Fibroblast of skin of right biceps (primary cell): ENCODE data around the gene APOD.

Experiments
- DNase-seq: peaks from one replicate; pipeline ENCODE4 v3.0.0-alpha.2; 2013

APOD gene

DNA sequence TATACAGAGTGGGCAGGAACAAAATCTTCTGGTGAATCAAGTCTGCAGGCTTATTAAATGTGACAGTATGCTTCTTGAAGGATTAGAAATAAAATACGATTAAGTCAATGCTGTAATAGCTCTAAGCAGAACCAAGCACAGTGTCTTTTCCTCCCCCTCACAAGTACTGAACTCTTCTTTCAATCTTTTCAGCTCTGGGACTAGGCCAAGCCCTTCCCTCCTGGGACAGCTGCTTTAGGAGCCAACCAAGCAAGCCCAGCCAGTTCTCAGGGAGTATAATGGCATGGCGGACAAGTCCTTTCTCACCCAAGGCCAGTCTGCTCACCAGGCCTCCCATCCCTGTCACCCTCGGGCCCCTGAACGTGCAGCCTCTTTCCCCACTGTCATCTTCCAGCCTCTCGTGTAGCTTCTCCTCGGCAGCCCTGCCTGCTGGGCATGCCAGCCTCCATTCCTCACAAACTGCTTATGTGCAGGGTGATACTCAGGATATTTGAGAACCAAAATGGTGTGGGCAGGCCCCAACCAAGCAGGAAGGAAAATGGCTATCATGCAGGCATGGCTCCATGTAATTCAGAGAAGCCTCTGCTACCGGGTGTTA lies 32.3 kb downstream of the APOD start:
- no peak for DNase-seq

DNA sequence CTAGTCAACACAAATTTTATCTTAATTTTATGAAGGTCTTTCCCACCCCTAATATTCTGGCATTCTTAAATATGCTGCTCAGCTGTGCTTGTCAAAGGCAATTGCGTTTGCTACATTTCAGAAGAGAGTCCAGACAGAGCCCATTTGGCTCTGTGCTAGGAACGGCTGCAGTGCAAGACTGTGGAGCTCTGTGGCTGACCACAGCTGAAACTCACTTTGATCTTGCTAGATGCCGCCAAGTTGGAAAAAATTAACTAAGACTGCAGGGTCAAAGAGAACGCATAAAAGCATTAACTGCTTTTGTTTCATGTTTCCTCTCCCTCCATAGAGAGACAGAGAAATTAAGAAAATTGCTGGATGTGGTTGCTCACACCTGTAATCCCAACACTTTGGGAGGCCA lies 33.0 kb downstream of the APOD start:
- DNase-seq, result no peak

DNA sequence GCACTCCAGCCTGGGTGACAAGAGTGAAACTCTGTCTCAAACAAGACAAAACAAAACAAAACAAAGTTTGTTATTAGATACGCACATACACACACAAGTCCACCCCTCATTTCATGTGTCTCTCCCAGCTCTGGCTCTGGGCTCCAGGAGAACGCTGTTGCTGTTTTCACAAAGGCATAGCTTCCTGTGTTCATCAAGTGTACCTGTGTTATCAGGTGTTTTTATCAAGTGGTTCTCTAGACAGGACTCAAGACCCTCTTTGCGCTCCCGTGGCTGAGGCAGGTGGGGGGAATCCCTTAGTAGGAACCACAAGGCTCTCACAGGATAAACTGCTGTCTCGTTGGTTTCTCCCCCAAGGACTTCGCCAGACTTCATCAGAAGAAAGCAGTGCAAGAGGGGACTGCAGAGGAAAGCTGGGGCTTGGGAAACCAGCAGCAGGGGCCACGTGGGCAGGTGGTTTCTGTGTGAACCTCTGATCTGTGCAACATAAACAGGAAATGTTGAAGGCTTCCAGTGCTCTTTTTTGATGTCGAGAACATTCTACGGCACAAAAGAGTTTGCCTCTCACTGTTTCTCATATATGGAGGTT lies 33.7 kb downstream of the APOD start:
- no peak for DNase-seq

DNA sequence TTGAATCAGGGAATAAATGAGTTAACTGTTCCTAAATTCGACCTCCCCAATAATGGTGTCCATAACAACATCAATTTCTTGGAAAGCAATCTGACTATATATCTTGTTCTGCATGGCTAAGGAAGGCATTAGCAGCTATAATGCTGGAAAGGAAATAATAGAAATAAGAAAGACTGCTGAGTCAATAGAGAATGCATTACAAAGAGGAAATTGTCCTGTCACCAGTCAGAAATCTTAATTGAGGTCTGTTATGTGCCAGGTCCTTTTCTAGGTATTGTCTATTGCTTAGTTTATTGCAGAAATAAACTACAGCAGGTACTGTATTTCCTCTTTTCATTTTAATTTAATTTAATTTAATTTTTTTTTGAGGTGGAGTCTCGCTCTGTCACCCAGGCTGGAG lies 34.8 kb downstream of the APOD start:
- no peak for DNase-seq

DNA sequence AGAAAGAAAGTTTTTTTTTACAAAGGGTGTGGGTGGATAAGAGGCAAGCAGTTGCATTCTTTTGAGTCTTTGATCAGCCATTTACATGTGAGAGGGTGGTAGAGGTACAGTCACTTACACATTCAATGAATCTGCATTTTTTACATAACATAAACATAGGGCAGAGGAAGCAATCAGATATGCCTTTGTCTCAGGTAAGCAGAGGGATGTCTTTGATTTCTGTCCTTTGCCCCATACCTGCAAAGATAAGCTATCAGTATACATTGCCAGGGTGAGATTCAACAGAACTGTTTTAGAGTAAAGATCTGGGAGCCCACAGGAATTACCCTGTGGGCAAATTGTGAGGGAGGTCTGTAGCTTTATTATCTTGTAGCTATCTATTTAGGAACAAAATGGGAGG lies 35.2 kb downstream of the APOD start:
- DNase-seq, result no peak

DNA sequence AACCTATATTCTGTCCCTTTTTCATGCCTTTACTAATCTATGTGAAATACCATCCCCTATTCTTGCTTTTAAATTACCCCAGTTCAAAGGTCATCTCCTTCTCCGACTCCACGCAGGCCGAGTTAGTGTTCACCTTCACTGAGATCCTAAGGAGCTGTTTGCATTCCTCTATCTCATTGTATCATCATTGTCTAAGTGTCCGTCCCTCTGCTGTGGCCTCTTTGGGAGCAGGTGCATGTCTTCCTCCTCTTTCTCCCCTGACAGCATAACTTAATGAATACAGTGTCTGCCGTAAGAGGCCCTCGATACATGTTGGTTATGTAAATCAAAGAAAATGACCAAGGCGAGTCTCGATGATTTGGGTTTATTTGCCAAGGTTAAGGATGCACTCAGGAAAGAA lies 35.7 kb downstream of the APOD start:
- no peak for DNase-seq

DNA sequence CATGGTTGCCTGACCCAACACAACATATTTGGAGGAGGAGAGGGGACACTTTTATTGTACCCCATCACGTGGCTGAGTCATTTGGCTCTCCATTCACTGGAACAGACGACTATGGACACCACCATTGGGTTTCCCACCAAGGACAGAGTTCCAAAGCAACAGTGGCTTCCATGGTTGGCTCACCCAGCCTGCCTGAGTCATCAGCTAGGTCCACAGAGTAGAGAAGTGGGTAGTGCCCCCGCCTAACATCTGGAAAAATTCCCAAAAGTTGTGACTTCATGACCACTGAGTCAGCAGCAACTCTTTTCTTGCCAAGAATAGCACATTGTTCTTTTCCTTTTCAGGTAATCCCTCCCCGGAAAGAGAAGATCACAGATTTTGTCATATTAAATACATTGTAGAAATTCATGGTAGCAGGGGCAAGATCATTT lies 37.6 kb downstream of the APOD start:
- peak; percentile 85 for DNase-seq

DNA sequence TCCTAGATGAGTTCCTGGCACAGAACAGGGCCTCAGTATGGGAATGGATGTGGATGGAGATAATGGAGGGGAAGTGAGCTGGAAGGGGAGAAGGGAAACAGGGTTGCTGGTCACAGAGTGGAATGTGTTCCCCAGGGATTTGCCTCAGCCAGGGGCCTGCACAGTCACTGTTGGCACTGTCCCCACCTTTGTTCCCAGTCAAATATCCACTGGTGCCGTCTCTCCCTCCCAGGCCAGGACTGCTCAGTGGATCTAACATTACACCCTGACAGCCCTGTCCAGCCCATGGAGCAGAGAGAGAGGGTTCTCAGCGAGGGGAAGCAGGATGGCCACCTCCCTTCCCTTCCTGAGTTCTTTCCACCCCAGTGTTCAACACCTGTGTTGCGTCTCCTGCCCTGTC lies 39.1 kb downstream of the APOD start:
- DNase-seq, result peak; percentile 8

DNA sequence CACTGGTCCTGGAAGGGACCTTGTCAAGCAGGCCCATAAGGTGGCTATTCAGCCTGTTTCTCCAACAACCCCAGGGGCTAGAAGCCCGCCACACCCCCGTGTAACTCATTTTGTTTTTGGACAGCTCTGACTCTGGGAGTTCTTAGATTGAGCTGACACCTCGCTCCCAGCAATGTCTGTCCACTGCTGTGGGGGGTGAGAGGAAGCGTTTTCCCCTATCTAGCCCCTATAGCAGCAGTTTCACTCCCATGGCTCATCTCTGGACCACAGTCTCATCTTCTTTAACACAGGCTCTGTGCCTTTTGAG lies 39.6 kb downstream of the APOD start:
- no peak for DNase-seq

DNA sequence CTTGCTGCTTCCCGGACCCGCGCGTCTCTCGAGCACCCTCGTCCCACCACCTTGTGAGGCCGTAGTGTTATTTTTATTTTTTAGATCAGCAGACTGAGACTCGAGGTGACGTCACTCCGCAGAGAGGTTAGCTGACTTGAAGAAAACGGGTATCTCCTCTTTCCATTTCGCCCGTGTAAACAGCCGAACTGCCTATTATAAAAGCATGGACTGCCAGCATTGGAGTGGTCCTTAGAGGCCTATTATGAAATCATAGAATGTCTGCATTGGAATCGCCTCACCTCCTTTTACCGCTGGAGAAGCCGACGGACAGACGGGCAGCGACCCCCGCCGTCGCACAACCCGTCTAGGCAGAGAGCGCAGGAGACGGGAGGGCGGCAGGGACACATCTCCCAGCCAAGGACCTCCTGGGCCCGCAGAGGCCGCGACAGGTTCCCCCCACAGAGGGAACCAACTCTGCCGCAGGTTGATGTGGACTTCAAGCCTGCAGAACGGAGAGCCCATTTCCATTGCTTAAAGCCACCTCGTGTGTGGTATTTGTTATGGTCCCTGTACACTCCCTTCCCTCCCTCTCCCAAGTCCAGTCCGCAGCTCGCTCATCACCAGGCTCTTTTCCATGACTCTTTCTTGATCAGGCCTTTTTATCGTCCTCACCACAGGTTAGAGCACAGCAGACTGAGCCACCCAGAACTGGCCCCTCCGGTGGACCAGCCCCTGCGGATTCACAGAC lies 40.1 kb downstream of the APOD start:
- DNase-seq, result no peak

DNA sequence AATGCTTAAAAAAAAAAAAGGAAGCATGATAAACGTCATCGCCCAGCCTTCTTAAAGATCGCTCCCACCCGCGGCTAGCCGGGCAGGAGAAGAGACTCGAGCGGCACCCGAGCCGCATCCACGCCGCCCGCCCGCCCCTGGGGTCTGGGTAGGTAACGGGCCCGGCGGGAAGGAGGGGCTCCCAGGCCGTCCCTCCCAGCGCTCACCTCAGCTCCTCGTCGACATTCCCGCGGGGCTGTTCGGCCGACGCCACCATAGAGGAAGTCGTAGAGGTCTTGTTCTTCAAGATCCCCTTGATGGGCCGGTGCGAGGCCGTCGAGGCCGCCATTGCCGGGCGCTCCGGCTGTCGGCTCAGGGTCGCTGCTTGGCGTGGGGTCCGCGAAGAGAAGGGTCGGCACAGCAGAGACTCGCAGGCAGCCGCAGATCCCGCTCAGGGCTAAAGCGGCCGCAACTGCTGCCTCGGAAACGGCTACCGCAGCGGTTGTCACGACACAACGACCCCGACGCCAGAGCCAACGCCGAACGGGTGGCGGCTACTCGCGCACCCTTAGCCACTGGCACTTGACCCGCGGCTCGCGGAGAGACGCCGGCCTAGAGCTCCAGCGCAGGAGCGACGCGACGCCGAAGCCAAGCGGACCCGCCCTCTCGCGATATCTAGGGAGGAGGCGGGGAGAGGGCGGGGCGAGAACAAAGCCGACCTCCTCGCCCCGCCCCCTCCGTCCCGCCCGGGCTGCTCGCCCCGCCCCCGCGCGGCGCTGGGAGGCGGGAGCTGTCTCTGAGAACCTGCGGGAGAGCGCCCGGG lies 40.8 kb downstream of the APOD start, which contains the start of gene PPP1R2:
TSS of gene PPP1R2 (minus strand) at position 628 of the 802 bp plus-strand sequence. CDS start at position 328, 300 bp downstream.
- peak; percentile 91 for DNase-seq

DNA sequence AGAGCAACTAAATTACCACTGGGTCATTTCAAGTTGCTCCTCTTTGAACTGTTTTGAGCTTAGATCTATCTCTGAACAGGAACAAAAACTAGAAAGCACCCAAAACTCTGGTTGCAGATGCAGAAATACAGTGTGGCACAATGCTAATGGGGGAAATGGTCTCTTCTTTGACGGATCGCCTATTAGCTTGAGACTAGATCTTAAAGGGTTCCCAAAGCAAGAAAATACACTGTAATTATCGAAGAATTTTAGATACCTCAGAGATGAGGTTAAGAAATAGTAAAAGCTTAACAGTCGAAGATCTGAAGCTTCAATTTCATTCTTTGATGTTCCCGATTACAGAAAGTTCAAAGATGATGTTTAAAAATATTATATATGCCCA lies 41.4 kb downstream of the APOD start:
- DNase-seq, result no peak

DNA sequence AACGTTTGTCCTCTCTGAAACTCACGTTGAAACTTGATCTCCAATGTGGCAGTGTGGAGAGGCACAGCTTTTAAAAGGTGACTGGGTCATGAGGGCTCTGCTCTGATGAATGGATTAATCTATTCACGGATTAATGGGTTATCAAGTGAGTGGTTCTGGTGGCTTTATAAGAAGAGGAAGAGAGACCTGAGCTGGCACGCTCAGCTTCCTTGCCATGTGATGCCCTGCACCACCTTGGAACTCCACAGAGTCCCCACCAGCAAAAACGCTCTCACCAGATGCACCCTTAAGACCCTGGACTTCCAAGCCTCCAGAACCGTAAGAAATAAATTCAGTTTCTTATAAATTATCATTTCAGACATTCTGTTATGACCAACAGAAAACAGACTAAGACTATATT lies 43.2 kb downstream of the APOD start:
- no peak for DNase-seq

DNA sequence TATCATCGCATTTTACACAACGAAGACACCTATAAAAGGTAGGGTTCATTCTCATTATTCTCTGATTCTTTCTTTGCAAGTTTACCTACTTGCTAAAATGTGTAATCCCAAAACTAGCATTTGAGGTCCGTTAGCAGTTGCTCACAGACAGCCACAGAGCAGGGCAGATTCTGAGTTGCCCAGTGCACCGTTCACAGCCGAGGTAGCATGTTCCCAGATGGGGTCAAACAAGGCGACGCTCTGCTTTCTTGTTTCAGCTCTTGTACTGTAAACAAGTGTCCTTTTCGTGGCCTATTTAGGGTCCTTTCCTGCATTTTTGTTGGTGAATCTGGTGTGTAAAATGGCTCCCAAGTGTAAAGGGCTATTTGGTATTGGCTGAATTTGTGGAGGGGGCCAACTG lies 43.7 kb downstream of the APOD start:
- no peak for DNase-seq

DNA sequence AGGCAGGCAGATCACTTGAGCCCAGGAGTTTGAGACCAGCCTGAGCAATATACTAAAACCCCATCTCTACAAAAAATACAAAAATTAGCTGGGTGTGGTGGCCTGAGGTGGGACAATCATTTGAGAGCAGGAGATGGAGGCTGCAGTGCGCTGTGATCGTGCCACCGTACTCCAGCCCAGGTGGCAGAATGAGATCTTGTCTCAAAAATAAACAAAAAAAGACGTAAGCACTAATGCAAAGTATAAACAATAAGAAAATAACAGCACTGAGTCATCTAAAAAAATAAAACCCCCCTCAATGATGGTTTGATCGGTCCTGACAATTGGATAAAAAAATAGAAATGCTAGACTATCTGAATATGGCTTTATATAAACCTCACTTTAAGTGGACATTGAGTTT lies 44.3 kb downstream of the APOD start:
- DNase-seq, result no peak

DNA sequence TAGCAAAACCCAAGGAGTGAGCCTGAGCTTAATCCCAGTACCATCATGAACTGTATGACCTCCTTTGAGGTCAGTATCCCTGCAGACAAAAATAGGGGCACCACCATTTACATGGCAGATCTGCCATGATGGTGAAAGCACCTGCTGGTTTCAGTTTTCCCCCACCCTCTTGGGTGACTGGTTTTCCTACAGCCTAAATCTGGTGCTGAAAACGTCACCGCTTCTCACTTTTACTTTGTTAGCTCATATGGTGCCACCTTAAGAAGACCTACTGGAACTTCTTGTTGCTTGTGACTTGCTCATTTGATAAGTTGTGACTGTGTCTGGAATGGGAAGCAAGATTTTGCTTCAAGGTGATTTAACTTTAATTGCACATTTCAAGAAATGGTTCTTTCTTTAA lies 45.7 kb downstream of the APOD start:
- no peak for DNase-seq

DNA sequence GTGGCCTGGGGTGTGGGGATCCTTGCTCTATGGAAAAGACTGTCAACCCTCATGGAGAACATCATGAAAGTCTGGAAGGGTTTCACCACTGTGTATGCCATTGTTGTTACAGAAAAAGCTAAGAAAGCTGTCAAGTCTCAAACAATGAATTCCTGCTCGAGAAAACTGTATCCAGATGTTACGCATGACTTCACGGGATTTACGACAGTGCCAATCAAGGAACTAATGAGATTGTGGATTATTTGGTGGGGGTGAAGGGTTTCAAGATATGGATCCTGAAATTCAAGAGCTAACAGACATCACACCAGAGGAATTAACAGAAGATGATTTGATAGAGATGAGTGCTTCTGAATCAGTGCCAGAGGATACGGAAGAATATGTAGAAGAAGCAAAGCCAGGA lies 48.4 kb downstream of the APOD start:
- no peak for DNase-seq

DNA sequence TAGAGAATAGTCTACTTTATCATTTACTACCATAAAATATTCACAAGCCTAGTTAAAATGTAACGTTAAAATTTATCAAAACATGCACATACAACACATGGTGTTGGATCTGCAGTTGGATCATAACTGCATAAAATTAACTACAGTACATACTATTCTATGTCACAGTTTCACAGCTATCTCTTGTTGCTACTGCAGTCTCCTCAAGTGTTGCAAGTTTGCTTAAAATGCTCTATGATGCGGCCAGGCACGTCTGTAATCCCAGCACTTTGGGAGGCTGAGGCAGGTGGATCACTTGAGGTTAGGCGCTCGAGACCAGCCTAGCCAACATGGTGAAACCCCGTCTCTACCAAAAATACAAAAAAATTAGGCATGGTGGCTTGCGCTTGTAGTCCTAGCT lies 50.9 kb downstream of the APOD start:
- no peak for DNase-seq

DNA sequence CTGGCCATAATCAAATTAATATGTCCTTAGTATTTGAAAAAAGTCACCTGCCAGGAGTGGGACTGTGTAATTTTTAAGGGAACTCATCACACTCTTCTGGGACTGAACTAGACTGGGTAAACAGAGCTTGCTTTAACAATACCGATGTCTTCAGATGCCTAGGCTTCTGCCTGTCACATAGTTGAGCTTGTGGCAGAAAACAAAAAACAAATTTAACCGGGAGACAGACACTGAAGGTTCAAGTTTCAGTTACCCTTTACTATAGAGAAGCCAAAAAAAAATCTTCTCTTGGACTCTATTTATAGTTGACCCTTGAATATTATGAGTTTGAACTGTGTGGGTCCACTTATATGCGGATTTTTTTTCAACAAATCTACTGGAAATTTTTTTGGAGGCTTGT lies 51.4 kb downstream of the APOD start:
- no peak for DNase-seq

DNA sequence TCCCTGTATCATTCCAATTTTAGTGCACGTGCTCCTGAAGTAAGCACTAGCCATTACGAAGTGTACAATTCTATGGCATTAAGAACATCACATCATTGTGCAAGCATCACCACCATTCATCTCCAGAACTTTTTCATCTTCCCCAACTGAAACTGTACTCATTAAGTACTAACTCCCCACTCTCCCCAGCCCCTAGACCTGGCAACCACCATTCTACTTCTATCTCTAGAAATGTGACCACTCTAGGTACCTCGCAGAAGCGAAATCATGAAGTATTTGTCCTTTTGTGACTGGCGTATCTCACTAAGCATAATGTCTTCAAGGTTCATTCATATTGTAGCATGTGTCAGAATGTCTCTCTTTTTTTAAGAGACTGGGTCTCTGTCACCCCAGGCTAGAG lies 52.1 kb downstream of the APOD start:
- DNase-seq, result no peak

DNA sequence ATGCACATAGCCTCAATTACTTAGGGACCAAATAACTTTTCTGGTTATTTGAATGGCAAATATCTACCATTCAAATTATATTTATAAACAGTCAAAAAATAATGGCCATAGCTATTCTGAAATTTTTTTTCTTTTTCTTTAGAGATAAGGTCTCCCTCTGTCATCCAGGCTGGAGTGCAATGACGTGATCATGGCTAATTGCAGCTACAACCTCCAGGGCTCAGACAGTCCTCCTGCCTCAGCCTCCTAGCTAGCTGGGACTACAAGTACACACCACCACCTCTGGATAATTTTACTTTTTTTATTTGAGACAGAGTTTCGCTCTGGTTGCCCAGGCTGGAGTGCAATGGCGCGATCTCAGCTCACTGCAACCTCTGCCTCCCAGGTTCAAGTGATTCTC lies 57.2 kb downstream of the APOD start:
- no peak for DNase-seq

DNA sequence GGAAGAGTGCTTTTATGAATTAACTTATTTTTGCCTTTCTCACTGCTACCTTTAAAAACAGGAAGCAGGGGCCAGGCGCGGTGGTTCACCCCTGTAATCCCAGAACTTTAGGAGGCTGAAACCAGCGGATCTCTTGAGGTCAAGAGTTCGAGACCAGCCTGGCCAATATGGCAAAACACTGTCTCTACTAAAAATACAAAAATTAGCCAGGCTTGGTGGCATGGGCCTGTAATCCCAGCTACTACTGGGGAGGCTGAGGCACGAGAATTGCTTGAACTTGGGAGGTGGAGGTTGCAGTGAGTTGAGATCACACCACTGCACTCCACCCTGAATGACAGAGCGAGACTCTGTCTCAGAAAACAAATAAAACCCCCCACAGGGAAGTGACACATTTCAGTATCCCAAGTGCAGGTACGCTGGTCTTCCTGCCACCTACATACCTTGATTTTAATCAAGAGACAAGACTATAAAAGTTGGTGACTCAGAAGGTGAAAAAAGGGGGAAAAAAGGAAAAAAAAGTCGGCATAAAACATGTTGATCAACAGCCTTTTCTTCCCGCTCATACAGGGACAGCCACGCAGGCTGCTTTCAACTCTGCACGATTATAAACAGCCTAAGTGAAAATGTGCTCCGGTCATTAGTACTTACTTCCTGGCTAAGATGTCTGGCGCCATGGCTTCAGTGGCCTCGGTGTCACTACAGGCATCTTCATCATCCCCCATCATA lies 59.4 kb downstream of the APOD start:
- DNase-seq, result no peak
